GM21529 (cell line): ENCODE measurements around the gene NUMB.

ENCODE experiments used
- ATAC-seq: cut with Tn5 transposase; IDR thresholded peaks from one replicate; pipeline ENCODE4 v1.9.1; 2021; ENCODE audit not compliant: unreplicated experiment

Gene NUMB

DNA sequence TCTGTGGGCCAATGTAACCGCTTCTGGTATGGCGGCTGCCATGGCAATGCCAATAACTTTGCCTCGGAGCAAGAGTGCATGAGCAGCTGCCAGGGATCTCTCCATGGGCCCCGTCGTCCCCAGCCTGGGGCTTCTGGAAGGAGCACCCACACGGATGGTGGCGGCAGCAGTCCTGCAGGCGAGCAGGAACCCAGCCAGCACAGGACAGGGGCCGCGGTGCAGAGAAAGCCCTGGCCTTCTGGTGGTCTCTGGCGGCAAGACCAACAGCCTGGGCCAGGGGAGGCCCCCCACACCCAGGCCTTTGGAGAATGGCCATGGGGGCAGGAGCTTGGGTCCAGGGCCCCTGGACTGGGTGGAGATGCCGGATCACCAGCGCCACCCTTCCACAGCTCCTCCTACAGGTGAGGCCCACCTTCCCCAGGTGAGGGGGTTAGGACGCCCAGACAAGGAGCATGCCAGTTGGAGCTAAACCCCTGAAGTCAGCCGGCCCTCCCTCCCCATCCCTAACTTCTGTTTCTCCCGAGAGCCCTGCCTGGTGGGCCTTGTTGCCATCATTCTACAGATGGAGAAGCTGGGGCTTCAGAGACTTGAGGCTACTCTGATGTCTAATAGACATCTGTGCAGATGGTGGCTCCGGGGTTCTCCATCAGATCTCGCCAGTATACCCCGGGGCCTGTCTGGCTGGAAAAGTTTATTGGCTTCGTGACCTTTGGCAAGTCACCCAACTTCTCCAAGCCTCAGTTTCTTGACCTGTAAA, 195.7 kb downstream of the NUMB start:
- no peak for ATAC-seq

DNA sequence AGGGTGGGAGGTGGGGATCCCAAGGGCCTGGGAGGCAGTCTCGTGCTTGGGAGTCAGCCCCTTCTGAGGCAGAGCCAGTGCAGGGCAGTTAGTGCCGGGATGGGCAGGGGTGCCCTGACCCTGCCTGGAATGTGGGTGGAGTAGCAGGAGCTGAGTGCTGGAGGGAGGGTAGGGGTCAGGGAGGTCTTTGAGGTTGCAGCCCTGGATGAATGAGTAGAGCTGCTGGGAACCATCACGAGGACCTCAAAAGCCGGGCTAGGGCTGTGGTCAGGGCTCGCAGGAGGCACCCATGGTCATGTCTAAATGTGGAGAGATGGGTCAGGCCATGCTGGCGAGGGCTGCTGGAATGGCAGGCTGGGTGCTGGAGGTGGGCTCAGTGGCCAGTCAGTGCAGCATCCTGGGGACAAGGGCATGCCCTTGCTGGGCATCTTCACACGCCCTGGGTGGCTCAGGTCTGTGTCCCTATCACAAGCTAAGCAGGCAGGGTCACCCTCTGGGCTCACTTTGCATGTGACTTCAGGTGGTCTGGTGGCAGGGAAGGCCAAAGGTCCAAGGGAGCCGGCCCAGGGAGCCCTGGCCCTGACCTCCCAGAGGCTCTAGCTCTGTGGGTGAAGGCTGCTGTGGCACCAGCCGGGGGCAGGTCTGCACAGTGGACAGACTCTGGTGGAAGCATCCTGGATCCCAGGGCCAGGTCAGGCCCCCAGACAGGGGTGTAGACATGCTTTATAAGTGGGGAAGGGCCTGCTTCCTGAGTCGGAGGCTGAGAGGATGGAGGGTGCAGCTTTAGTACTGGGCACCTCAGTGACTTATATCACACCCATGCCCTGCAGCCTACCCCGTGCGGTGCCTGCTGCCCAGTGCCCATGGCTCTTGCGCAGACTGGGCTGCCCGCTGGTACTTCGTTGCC, 196.6 kb downstream of the NUMB start:
- no peak for ATAC-seq

DNA sequence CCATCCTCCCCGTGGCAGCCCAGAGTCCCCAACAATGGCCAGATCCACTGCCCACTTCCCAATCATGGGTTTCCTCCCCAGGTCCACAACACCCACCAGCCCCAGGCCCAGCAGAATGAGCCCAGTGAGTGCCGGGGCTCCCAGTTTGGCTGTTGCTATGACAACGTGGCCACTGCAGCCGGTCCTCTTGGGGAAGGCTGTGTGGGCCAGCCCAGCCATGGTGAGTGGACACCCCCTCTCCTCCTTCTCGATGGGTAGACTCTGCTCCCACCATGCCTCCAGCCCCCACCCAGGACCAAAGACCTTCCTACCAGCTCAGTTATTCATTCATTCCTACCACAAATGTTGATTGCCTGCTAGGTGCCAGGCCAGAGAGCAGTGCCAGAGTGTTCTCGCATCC, 197.3 kb downstream of the NUMB start:
- ATAC-seq: no peak

DNA sequence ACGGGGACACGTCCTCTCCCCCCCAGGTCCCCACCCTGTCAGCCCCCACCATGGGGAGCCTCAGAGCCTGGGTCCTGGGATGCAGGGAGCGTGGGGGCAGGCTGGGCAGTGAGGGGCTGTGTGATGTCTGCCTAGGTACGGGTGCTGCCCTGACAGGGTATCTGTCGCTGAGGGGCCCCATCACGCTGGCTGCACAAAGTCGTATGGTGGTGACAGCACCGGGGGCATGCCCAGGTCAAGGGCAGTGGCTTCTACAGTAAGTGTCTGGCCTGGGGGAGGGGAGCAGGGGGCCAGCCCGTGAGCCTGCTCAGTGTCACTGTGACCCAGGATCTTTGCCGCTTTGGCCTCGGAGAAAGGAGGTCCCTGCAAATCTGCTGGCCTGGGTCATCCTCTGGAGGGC, 197.8 kb downstream of the NUMB start:
- ATAC-seq: no peak

DNA sequence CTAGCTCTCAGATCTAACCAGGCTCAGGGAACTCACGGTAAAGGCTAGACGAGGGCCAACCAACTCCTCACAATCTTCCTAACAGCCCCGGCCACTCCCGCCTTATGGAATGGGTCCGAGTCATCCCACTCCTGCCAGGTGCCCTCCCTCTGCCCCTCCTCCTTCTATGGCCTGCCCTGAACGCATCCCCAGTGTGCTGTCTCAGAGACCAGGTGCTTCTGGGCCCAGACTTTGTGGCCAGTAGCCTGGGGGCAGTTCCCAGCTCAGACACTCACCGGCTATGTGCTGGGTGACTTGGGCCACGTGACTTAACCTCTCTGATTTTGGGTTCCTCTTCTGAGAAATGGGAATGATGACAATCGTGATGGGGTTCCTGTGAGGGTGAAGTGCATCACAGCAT, 198.5 kb downstream of the NUMB start:
- no peak for ATAC-seq

DNA sequence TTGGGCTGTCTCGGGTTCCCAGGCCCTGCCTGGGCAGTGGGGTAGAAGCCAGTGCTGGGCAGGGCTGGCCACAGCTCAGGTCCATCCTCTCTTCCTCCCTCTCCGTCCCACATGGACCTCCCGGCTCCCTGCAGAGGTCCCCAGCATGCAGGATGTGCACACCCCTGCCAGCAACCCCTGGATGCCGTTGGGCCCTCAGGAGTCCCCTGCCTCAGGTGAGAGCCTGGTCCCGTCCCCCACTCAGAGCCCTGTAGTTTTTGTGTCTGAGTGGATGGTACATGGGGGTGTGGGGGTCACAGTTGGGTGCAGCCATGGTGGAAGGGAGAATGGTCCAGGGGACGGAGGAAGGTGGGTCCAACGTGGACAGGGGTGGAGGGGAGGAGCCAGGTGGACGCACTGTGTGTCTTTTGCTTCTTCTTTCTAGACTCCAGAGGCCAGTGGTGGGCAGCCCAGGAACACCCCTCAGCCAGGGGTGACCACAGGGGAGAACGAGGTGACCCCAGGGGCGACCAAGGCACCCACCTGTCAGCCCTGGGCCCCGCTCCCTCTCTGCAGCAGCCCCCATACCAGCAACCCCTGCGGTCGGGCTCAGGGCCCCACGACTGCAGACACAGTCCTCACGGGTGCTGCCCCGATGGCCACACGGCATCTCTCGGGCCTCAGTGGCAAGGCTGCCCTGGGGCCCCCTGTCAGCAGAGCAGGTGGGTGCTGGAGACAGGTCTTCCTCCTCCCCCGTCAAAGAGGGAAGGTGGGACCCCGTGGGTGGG, 199.3 kb downstream of the NUMB start:
- ATAC-seq: no peak

DNA sequence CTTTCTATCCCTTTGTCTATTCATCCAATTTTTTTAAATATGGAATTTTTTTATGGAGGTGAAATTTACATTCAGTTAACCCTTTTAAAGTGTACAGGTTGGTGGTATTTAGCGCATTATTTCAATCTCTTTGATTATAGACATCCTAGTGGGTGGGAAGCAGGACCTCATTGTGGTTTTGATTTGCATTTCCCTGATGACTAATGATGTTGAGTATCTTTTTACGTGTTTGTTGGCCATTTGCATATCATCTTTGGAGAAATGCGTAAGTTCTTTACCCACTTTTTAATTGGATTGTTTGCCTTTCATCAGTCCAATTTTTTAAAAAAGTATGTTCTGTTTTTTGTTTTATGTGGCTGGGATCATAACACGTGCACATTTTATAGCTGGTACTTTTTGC, 200.3 kb downstream of the NUMB start:
- no peak for ATAC-seq

DNA sequence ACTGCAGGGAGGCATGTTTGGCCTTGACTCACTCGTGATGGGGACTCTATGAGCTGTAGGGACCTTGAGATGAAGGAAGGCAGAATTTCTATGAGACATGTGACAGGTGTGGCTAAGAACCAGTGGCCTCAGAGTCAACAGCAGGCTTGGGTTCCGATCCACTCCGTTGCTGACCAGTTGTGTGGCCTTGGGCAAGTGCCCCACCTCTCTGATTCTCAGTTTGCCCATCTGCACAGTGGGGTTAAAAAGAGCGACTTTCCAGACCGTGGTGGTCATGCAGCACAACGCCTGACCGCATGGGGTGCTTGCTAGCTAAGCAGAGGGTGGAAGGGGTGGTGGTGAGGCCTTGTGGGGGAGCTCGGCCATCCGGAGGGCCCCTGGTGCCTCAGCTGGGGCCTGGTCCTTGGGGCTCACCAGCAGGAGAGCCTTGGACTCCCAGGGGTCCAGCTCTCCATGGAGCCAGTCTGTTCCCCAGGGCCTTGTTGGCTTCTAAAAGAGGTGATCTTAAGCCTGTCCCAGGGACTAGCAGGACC, 202.6 kb downstream of the NUMB start:
- ATAC-seq: no peak

DNA sequence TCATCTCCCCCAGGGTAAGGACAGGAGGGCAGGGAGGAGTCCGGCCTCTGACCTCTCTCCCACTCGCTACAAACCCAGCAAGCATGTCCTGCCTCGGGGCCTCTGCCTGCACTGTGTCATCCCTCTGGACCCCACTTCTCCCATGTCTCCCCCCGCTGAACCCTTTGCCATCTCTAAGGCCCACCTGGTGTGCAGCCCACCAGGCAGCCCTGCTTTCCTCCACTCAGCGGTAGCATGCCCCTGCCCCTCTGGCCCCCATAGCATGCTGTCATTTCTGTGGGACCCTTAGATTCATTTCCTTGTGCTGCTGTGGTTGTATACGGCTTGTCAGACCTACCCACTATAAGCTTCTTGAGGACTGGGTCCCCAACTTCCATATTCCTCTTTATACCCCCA, 203.3 kb downstream of the NUMB start:
- ATAC-seq: no peak

DNA sequence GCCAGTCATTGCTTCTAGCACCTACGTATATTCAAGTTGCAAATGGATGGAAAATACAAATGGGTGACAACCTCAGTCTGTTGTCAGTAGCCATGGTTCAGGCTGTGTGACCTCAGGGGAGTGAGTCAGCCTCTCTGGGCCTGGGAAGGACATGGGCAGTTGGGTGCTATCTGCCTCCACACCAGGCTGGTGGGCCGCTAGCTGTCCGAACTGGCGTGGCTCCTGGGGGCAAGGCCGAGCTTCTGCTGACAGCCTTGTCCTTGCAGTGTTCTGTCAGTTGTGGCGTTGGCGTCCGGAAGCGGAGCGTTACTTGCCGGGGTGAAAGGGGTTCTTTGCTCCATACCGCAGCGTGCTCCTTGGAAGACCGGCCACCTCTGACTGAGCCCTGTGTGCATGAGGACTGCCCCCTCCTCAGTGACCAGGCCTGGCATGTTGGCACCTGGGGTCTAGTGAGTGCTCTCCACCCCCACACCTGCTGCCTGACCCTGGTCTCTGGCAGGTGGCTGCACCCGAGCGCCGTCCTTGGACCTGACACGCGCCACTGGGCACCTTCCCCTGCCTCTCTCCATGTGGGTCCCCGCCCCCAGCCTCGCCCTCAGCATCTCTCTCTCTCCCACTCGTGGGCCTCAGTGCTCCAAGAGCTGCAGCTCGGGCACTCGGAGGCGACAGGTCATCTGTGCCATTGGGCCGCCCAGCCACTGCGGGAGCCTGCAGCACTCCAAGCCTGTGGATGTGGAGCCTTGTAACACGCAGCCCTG, 203.9 kb downstream of the NUMB start:
- no peak for ATAC-seq

DNA sequence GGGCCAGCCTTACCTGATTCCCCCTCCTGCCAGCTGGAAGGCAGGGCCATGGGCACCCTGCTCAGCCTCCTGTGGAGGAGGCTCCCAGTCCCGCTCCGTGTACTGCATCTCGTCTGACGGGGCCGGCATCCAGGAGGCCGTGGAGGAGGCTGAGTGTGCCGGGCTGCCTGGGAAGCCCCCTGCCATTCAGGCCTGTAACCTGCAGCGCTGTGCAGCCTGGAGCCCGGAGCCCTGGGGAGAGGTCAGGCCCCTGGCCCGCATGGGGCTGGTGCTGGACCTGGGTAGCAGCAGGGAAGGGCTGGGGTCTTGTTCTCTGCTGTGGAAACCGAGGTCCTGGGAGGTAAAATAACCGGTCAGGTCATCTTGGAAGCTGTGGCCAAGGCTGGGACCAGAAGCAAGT, 204.6 kb downstream of the NUMB start:
- no peak for ATAC-seq

DNA sequence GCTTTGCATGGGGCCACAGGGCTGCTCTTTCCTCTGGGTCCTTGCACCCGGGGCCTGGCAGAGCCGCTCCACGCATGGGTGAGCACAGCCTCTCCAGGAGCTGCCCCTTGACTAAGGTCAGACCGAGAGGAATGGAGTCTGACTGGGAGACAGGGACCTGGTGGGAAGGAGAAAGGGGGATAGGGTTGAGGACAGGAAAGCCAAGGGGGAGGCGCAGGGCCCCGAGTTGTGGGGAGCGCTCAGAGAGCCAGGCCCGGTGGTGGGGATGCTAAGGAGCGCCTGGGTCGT, 205.1 kb downstream of the NUMB start:
- no peak for ATAC-seq

DNA sequence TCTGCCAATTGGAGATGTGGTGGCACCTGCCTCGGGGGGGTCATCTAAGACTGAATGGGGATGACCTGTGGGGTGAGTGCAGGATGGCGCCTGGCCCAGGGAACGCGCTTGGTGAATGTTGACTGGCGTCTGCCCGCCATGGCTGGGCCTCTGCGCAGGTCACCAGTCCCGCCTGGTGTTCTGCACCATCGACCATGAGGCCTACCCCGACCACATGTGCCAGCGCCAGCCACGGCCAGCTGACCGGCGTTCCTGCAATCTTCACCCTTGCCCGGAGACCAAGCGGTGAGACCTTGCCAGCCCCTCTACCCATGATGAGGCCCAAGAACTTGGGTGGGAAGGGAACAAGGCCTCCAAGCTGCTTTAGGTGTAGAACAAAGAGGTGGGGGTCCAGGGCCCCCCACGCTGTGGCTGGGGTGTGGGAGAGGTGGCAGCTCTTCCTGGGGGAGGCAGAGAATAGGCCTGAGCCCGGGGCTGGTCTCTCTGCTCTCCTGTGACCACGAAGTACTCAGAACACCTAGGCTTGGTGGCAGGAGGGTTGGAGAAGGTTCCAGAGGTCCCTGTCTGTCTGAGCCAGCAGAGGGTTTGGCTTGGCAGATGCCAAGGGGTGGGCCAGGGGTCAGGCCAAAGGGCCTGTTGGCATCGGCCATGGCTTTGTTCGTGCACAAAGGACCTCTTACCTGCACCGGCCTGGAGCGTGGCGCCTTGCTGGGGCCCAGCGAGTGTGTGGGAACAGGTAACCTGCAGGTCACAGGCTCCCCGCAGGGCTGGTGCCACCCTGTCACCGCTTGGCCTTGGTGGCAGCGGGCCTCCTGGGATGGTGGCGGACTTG, 205.6 kb downstream of the NUMB start:
- no peak for ATAC-seq

DNA sequence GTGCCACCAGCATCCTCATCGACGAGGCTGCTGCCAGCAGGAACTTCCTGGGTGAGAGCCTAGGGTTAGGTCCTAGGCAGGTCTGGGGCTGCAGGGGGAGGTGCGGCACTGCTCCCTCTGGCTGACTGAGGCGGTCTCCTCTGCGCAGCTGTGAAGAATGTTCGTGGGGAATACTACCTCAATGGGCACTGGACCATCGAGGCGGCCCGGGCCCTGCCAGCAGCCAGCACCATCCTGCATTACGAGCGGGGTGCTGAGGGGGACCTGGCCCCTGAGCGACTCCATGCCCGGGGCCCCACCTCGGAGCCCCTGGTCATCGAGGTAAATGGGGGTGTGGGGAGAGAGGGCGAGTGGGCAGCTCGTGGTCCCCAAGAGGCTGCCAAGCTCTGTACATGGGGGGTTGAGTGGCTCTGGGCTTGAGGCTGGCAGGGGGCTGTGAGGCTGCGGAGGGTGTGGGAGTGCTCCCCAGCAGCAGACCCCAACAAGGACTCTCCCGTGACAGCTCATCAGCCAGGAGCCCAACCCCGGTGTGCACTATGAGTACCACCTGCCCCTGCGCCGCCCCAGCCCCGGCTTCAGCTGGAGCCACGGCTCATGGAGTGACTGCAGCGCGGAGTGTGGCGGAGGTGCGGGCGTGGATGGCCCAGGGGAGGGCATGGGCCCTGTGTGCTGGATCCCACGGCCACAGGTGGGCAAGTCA, 206.7 kb downstream of the NUMB start:
- no peak for ATAC-seq

DNA sequence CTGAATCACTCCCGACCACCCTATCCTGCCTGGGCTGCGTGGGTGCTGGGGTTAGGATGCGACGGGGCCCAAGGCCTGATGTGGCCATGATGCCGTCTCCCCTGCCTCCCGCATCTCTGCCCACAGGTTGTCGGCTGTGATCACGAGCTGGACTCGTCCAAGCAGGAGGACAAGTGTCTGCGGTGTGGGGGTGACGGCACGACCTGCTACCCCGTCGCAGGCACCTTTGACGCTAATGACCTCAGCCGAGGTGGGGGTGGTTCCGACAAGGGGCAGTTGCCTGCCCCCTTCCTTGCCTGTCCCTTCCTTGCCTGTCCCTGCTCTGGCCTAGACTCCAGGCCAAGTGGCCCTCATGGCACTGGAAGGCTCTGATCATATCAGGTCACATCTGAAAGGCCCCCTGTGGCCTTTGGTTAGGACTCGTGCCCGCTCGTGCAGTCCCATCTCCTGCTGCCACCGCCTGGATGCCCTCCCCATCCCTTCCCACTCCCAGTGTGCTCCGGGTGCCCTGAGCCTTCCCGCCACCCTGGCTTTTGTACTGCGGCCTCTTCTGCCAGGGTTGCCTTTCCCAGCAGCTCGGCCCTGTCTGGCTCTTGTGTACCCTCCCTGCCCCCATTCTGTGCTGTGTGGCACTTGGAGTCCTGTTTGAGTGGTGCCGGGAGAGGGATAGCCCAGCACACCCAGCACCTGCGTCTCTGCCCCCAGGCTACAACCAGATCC, 207.4 kb downstream of the NUMB start:
- no peak for ATAC-seq

DNA sequence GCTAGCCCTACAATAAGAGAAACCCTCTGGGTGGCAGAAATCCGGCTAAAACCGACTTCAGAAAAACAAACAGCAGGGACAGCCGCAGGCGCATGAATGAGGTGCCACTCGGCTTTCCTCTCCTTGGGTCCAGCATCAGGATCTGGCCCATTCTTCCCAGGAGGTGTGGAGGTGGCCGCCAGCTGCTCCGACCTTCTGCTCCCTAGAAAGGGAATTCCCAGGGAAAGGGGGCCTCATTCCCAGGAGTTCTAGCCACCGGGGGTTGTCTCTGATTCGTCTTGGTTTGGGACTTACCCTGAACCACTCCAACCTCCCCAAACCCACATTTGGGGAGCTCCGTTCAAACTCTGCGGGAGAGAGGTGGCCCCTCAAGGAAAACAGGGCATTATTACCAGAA, 208.0 kb downstream of the NUMB start:
- no peak for ATAC-seq

DNA sequence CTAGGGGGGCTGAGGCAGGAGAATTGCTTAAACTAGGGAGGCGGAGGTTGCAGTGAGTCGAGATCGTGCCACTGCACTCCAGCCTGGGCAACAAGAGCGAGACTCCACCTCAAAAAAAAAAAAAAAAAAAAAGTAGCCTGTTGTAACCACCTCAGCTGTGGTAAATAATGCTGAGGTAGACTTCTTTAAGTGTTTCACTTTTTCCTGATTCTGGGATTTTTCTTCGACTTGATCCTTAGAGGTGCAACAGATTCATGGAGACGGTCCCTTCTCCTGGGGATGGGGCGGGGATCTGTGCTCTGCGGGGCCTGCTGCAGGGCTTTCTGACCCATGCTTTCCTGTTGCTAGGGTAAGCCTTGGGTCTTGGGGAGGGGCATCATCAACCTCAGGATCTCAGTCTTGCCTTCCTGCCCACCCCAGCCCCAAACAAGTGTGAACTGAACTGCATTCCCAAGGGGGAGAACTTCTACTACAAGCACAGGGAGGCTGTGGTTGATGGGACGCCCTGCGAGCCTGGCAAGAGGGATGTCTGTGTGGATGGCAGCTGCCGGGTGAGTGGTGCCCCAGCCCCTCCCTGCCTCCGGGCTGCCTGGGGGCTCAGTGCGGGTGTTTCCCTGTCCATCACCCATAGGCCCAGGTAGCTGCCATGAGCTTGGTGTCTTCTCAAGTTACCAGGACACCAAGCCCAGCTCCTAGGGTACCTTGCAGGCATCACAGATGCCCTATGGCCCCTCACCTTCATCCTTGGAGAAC, 208.6 kb downstream of the NUMB start:
- no peak for ATAC-seq

DNA sequence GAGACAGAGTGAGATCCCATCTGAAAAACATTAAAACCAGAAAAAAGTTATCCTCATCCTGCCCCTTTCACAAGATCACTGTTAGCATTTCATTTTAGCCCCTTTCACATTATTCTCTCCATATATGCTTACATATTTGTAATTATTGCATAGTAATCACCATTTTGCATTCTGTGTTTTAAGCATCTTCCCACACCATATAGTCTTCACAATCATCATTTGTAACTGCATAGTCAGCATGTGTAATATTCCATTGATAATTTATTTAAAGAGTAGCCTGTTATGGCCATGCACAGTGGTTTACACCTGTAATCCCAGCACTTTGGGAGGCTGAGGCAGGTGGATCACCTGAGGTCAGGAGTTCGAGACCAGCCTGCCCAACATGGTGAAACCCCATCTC, 209.2 kb downstream of the NUMB start:
- ATAC-seq: no peak
